NCI-H1694 (cell line): ENCODE results near the gene ZIC4.

Source experiments
- DNase-seq: peaks from one replicate; lab custom pipeline; 2025; lab: John Stamatoyannopoulos, UW

ZIC4 gene

DNA sequence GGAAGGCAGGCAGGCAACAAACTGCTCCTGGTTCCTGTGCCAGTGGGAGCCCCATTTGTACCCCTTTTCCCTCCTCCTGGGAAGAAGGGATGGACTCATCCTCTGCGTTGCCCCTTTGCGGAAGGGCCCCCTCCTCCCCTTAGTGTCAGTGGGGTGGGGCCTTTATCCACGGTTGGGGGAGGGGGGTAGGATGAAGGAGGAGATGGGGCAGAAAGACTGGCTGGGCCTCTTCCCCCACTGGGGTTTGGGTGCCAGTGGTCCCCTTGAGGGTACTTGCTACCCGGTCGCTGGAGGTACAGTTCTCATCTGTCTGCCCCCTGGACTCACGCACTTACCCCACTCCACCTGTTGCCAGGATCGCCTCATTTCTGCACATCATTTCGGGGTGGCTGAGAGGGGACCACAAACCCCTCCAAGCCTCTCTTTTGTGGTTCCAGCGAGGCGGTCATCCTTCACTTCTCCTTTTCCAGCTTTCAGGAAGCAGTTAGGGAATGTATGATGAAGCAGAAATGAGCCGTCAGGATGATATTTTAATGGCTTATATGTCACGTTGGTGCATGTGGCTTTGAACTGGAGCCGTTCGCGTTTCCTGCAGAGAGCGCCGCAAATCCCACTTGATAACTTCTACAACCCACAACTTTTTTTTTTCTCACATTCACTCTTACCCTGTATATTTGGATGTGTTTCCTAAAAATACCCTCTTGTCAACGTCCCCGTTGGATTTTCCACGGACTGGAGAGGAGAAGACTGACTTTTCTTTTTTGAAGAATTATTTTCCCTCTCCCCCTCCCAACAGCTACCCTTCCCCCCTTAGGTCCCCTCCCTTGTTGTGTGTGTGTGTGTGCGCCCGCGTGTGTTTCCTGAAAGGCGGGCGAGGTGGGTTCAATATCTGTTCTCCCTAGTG lies at the start of gene ZIC4:
ZIC4 (minus strand) TSS at position 516 of the 904 bp plus-strand sequence. CDS start 3,746 bp downstream, outside the sequence.
- DNase-seq = no peak

DNA sequence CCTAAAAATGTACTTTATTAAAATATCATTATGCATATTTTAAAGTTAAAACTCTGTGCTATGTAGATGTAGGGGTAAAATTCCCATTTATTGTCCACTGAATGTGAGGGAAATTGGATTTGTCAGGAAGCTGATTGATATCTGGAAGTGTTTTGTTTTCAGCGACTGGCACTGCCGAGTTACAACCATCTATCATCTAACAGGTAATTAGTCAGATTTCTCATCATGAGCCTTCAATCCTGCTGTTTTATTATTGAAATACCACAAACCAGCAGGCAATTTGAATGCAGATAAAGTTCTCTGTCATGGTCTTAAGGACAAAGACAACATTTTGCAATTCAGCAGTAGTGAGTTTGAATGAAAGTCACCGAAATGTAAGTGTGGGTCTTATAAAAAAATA lies 43.3 kb upstream of the ZIC4 start:
- DNase-seq = no peak

DNA sequence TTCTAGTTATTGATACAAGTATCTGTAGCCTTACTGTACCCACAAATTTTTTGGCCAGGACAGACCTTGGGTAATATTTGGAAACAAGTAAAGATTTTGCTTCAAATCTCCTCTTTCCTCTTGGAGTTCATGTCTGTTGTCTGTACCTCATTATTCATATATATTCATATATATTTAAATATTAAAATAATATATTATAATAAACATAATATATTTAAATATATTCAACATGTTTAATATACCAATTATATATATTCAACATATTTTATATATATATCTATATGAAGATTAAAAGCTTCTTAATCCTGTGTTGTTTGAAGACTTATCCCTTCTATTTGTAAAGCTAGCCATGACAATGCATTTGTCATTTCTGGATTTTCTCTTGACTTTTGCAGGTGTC lies 40.9 kb upstream of the ZIC4 start:
- DNase-seq = no peak

DNA sequence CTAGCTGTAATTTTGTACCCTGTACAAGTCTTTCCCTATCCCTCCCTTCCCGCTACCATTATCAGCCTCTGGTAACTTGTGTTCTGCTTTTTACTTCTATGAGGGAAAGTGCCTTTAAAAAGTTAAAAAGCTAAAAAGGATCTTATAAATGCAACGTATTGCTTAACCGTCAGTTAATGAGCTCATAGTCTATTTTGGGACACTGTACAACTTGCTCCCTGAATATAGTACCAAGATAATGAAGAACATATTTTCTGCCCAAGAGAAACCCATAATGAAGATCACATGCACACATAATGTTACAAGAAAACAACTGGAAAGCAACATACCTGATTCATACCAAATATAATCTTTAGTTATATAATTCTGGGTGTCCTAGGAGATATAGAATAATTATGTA lies 25.4 kb upstream of the ZIC4 start:
- DNase-seq = no peak

DNA sequence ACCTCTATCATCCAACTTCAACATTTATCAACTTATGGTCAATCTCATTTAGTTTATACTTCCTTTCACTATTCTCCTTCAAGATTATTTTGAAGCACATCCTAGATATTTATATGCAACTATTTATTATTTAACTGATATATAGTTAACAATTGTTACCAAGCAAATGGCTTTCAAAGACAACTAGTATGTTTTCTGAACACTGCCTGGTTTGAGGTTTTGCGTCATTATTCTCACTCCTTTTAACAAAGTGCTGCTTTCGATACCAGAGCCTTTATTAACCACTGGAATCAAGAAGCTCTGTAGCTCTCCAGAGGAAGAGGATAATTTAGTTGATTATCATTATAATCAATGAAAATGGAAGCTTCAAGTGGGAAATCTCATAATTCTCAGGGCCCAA lies 22.4 kb upstream of the ZIC4 start:
- DNase-seq = no peak

DNA sequence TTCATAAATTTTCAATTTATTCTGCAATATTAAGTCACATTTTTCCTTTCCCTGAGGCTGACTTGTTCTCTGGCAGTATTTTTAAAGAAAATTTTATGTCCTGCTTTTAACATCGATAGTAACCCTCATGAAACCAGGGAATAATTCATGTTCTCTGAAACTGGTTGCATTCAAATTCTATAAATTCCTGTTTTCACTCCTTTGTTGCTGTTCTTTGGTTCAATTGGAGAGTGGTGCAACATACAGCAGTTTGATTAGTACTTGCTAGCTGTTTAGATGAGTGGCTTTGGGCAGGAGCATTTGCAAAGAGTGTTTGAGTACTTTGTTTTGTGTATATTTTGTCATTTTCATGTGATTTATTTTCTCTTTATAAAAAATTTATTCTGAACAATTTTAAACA lies 22.0 kb upstream of the ZIC4 start:
- DNase-seq = no peak

DNA sequence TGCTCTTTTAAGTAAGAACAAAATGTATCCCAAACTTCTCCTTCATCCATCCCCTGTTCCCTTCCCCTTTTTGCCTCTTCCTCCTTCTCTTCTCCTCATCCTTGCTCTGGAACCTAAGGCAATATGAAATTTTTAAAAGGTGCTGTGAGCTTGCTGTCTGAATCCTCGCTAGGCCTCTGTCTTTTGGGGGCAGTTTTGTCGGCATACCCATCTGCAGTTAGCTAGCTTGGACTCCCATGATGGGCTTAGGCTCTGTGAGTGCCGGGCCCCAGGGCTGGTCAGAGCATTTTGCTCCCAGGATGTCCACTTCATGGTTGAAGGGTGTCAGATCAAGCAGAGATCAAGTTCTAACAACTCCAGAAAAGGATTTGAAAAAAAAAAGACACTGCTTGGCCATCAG lies 21.4 kb upstream of the ZIC4 start:
- DNase-seq = no peak

DNA sequence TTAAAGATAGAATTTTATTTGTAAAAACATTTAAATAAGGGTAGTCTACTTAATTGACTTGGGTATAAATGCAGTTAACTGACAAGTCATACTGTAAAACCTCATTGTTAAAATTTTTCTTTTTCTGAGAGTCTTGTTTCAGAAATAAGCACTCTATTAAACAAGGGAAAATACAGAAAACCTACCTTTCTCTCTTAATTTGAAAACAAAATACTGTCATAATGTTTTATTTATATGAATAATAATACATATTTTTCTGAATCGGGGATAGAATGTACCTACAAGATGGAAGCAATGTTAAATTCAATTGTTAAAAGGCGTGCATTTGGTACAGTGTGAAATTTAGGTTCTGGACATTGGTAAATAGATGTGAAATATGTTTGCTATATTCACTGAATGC lies 20.6 kb upstream of the ZIC4 start:
- DNase-seq = no peak

DNA sequence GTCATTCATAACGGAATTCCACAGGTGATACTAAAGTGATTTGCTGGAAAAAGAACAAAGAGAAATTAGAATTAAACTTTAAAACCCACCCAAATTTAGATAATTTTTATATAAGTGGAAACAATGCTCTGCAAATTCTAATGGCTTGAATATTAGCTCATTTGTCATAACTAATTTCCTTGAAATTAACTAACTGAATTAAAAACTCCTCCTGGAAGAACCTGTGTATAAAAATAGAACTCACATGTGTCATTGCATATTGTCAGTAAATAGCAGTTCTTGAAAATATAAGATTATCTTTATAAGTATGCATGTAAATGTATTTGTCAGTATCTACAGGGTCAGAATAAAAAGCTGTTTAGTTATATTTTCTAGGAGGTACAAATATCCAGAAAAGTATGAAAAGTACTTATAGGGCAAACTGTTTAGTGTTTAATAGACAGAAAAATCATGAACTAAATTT lies 19.1 kb upstream of the ZIC4 start:
- DNase-seq = no peak

DNA sequence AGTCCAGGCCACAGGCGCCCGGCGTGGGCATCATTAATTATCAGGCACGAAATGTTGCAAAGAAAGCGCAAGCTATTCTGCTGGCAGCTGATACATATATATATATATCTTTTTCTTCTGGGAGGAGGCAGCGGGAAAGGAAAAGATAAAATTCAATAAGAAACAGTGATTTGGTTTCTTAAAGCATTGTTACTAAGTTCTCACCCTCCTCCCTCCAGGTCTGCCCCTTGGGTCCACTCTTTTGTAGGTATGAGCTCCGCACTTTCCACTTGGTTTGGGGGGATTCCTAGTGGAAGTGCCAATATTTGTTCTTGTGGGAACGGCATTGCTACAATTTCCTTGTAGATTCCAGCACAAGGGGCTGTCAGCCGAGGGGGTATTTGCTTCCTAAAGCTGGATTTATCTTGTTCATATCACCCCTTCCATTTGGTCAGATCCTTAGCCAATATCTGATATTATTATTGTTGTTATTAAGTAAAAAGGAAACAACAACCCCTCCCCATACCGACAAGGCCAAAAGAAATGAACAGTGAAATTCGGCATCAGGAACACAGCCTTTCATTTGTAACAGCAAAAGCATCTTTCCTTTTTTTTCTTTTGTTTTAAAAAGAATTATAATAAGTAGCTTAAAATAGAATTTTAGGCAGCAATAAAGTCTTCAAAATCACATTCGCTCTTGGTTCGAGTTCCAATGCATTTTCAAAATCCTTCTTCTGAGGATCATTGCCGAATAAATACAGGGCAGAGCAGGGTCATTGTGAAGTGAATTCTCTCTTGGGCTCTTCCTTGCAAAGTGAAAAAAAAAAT lies 18.4 kb upstream of the ZIC4 start:
- no peak for DNase-seq

DNA sequence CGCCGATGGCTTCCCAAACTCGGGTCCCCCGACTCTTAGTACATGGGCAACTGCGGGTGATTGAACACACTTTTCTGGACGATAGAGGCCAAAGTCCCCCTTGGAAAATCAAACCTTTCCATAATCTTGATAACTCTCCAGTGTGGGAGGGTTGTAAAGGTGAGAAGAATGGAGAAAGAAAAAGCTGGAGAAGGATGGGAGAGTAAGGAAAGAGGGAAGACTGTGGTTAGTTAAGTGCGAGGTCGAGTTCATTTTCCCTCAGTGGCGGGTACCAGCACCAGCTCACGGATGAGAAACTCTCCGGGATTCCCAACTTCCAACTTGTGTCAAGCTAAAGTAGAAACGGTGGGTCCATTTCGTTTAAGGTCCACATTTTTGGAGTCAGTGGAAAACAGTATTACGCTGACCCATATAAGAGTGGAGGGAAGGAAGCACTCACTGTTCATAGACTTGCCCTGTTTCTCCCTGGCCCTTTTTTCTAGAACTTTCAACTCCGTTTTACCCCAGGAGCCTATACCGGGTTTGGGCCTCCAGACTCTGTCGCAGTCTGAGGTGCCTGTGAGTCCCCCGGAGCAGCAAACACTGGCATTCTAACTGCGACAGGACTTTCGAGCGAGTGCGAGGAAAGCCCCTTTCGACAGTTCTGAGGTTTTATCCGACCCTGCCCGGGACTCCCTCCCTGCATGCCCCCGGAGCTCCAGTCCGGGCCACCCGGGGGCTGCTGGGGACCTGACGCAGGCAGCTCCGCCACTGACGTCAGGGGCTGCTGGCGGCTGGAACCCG lies 17.6 kb upstream of the ZIC4 start:
- no peak for DNase-seq

DNA sequence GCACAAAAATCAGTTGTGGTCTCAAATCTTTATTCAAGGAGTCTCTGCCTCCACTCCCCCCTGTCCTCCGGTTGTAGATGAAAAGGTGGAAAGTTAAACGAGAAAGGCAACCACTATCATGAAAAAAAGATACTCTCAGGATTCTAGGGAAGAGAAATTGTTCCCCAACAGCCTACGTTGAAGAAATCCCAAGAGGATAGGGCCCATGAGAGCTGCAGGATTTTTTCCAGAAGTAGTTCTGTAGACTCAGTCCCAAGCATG lies 17.1 kb upstream of the ZIC4 start:
- no peak for DNase-seq

DNA sequence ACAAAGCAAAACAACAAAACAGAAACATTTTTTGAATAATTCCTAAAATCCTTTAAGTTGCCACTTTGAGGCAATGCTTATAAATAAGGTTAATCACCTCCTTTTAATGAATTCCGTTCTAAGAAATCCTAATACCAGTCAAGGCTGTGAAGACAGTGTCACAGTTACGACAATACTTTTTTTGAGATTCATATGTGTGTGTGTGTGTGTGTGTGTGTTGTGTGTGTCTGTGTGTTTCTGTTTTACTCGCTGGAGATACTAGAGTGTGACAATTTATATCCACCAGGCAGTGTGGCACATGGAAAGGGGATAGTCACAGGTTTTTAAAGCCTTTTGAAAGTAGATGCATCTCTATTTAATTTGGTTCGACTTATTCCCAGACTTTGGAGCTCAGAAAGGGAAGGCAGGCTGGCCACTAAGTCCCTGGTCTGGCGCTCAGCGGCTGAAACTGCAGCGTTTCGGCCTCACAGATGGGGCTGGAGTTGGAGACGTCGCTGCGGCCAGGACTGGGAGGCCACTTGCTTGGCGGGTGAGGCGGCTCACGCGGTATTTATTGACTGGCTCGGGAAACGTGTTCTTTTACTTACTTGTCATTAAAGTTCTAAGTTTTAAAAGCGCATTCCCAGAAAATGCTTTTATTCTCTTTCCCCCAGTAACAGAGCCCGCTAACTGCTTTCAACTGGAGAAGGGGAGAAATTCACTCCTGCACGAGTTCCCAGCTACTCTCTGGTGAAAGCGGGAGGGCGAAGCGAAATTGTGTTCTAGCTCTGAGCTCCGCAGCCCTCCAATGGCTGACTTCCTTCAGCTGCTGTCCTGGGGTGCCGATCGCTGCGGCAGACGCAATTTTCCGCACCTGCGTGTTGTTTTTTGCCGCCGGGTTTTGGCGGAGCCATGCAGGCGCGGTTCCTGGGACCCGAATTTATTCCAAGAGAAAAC lies 16.5 kb upstream of the ZIC4 start:
- no peak for DNase-seq

DNA sequence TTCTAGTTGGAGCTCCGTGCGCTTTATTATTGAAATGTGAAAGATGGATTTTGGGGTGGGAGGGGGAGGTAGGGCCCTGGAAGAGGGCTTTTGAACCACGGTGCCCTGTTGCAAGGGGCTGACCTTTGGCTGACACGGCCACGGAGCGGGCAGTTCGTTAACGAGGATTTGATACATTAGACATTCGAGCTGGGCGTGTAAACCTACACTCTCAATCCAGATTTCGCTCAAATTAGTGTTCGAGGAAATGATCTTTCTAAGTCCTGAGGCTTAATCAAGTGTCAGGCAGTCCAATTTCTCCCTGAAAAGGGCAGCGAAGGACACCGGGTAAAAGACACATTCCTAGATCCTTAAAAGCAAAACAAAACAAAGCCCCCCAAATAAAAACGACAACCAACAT lies 15.9 kb upstream of the ZIC4 start:
- DNase-seq = no peak

DNA sequence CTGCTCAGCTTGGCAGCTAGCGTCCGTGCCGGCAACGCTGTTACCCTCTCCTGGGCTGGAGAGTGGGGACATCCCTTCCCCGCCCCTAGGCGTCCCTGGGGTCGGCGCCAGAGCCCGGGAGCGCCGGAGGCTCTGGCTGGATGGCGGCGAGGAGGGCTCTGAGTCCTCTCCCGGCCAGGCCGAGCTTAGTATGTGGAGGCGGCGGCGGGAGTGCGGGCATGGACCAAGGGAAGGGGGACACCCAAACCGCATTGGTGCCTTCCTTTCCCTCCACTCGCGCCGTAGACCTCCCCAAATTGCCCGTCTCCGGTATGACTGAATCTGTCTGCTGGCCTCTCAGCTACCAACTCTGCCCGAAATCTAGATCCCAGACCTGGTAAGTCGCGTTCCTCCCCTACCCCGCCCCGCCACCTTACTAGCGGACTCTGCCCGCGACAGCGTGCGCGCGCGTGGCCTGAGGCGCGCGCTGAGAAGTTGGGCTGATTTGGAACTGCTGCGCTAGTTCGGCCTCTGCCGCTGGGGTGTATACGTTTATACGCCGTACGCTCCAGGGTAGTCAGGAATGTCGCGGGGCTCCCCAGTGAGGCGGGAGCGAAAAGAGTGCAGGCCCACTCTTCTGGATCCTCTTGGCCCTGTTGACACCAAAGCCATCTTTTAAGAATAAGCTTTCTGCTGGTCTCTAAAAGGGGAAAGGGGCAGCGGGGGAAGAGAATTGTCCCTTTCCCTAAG lies 15.0 kb upstream of the ZIC4 start:
- no peak for DNase-seq

DNA sequence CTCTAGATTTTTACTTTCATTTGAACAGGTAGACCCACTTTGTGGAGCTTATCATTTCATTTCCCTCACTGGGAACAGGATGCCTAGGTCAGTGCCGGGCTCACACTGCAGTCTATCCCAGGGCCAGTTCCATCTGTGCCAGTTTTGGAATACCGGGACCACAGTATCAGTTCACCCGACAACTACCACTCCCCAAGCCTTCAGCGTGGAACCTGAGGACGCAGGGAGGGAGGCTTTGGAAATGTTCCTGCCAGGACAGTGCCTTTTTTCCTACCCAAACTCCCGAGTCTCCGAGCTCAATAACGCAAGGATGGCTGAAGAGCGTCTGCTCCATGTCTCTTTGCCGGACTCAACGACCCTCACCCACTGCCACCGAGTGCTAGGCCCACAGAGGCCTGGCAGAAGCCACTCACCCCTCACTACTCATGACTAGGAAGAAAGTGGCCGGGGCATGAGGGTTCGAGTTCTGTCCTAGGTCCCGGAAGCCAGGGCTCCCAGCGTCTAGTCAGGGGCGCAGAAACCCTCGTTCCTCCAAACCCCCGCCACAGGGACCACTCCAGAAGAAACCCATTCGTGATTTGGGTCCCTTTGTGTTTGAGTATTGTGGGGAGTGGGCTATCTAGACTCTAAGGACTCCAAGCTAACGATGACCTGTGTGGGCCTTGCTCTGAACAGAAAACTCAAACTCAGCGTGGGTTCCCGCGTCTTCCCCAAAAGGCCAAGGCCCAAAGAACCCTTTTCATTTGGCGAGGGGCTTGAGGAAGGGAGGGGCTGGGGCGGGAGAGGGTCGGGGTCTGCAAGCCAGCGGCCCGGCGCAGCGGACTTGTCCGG lies 14.2 kb upstream of the ZIC4 start:
- DNase-seq = no peak

DNA sequence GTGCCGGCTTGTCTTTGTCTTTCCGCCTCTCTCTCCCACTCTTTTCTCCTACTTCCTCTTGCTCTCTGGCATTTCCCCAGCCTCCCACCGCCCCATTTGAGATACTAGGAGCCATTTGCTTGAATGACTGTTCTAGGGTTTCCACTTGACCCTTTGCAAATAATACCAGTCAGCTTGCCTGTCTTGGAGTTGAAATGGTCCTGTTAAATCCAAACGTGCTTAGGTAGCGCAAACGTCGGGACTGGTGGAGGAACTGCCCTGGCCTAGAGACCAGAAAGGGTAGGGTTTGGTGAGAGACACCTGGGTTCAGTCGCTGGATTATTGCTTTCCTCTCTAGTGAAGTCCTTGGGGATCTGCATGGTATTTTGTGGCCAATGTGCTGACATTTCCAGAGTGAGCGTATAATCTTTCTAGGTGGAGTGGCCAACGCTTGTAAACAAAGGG lies 13.5 kb upstream of the ZIC4 start:
- no peak for DNase-seq

DNA sequence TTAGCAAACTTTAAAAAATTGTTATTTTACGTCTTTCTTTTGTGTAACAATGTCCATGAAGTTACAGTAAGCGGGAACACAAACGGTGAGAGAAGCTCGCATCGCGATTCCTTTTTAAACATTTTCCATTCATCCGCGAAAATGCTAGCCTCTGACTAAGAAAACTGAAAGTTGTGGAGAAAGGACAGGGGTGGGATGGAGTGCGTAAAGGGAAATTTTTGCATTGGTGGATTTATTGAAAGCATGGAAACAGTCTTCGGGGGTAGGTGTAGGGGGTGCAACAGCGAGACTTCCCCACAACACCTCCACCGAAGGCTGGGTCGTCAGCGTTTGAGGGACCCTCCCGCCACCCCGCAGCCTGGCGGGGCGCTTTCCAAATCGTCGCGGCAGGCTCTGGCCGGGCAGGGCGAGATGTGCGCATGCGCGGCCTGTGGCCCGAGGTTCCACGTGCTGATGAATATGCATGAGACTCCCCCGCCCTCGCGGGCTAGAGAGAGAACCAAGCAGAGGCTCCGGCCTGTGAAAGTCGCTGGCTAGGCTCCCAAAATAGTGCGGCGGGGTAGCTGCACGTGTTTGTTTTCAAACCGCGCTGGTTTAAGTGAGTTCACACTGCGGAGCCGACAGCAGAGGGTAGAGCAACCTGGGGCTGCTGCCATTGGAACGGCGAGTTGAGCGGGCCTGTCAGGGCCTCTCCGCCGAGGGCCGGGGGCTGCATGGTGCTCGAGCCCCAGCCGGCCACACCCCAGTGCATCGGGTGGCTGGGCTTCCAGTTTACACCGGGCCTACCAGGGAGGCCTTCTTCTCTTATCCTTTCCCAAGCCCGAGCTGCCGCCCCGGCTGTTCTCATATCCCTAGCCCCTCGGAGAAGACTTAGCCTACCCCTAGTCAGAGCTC lies 12.7 kb upstream of the ZIC4 start:
- no peak for DNase-seq

DNA sequence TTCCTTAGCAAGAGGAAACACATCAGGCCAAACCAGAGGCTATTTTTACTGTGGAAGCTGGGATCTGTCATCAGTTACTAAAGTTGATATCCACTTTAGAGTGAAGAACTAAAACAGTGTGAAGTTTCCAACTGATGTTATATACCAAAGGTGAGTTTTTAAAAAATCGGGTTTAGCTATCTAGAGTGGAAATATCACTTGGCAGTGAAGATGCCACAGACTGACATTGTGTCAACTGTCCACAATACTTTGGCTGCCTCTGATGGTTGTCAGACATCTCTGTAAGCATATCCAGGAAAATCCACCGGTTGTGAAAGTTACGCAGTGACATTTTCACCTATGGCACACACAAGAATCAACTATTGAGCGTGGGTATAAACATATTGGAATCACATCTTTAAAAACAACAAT lies 12.0 kb upstream of the ZIC4 start:
- no peak for DNase-seq
